Lower leg skin (tissue), 3 donors: ENCODE data around the gene PLXNB1.

Experiments used
- POLR2A ChIP-seq, 2 donors: fragments of 450-650 bp; IDR thresholded peaks; one replicate each; pipeline ENCODE4 v1.6.1; 2016 to 2017; ENCODE audit warnings: antibody characterized with exemption in 2 of 2, mild to moderate bottlenecking in 1 of 2, moderate library complexity in 1 of 2
- TF ChIP-seq, protein P1 (sequence below), 3 donors: fragments of 450-650 bp; IDR thresholded peaks; one replicate each; pipeline ENCODE4 v1.5.1; 2016; ENCODE audit warnings: antibody characterized with exemption in 3 of 3, mild to moderate bottlenecking in 3 of 3, moderate library complexity in 2 of 3

DNA sequence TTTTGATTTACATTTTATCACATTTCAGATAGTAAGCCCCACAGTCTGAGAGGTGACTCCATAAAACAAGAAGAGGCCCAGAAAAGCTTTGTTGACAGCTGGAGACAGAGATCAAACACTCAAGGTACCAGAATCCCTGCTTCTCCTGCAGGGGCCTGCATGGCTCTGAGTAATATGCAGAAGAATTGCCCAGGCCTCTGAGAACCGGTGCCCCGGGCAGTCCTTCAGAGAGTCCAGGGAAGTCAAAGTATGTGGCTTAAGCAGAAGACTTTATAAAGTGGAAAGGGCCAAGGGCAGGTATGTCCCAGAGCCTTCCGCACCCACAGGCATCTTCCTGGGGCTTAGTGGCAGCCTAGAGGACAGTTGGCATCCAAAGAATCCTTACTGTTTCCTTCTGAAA lies 29.4 kb upstream of the PLXNB1 start:
- TF ChIP-seq, protein P1, sequence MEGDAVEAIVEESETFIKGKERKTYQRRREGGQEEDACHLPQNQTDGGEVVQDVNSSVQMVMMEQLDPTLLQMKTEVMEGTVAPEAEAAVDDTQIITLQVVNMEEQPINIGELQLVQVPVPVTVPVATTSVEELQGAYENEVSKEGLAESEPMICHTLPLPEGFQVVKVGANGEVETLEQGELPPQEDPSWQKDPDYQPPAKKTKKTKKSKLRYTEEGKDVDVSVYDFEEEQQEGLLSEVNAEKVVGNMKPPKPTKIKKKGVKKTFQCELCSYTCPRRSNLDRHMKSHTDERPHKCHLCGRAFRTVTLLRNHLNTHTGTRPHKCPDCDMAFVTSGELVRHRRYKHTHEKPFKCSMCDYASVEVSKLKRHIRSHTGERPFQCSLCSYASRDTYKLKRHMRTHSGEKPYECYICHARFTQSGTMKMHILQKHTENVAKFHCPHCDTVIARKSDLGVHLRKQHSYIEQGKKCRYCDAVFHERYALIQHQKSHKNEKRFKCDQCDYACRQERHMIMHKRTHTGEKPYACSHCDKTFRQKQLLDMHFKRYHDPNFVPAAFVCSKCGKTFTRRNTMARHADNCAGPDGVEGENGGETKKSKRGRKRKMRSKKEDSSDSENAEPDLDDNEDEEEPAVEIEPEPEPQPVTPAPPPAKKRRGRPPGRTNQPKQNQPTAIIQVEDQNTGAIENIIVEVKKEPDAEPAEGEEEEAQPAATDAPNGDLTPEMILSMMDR (IDR thresholded peaks at IDR 0.05): no peak
- no peak for TF ChIP-seq POLR2A (IDR thresholded peaks at IDR 0.05)
